Measurements from ENCODE around the gene MRPL19. TPM values are rescaled to one million over a fixed set of nuclear protein-coding genes. Genes with fewer than 3 reads are reported as not detected.

MRPL19 gene
- total RNA-seq: 166 TPM

- TF ChIP-seq CTCF (IDR thresholded peaks at IDR 0.05): no peak
- Histone ChIP-seq H3K27ac (peak within 1 kb of the TSS; percentile 56 to 71), H3K4me3 (peak within 1 kb of the TSS; percentile 83 to 92), H3K36me3 (peaks cover 4 to 6% of the 10 kb centered on the region in 2 donors), H3K27me3 (no peaks in the 10 kb centered on the region), H3K4me1 (peaks cover 0 to 5% of the 10 kb centered on the region in 2 donors), H3K9me3 (no peaks in the 10 kb centered on the region)
- intact Hi-C loops (cut with DNase I): loop anchor here (5.0 kb wide), 1 partner anchor 65 kb away; the partner anchor contains the start of gene GCFC2
- DNase-seq (ENCODE audit: low spot score in 2 of 2): peak; percentile 46 to 92
Measured at GRCh38 chr2:75646583-75647425, at the start of gene MRPL19. Gene MRPL19, plus strand, starts transcription at chr2:75646783. Its CDS starts 25 bp downstream, at chr2:75646808.

- H3K4me3 ChIP-seq: no peak overlapping the region
Measured at GRCh38 chr2:75596784-75597183, 49.8 kb upstream of the MRPL19 start.

GRCh38 chr2:75597949-75598348, 48.6 kb upstream of the MRPL19 start:
- no peak for DNase-seq (ENCODE audit: low spot score in 2 of 2)
- intact Hi-C loops (cut with DNase I): no loop called here
- Histone ChIP-seq H3K27ac (no peak overlapping the region), H3K4me1 (no peaks in the 10 kb centered on the region), H3K27me3 (no peaks in the 10 kb centered on the region), H3K36me3 (no peaks in the 10 kb centered on the region), H3K4me3 (no peak overlapping the region), H3K9me3 (no peaks in the 10 kb centered on the region)
- no peak for TF ChIP-seq CTCF (IDR thresholded peaks at IDR 0.05)

More at GRCh38 chr2:75596784-75597183, 49.8 kb upstream of the MRPL19 start:
- no peak for DNase-seq (ENCODE audit: low spot score in 2 of 2)
- Histone ChIP-seq H3K9me3 (no peaks in the 10 kb centered on the region), H3K27me3 (no peaks in the 10 kb centered on the region), H3K27ac (no peak overlapping the region), H3K4me1 (no peaks in the 10 kb centered on the region), H3K36me3 (no peaks in the 10 kb centered on the region)
- TF ChIP-seq CTCF (IDR thresholded peaks at IDR 0.05): no peak
- intact Hi-C loops (cut with DNase I): no loop called here

- no peak overlapping the region for H3K4me3 ChIP-seq
- intact Hi-C loops (cut with DNase I): no loop called here
- no peaks in the 10 kb centered on the region for H3K27me3 ChIP-seq
- no peaks in the 10 kb centered on the region for H3K36me3 ChIP-seq
- H3K27ac ChIP-seq: no peak overlapping the region
- DNase-seq (ENCODE audit: low spot score in 2 of 2): no peak
- no peaks in the 10 kb centered on the region for H3K4me1 ChIP-seq
- TF ChIP-seq CTCF (IDR thresholded peaks at IDR 0.05): no peak
- H3K9me3 ChIP-seq: no peaks in the 10 kb centered on the region
Measured at GRCh38 chr2:75598589-75599155, 47.9 kb upstream of the MRPL19 start.

GRCh38 chr2:75600461-75601011, 46.0 kb upstream of the MRPL19 start:
- TF ChIP-seq CTCF (IDR thresholded peaks at IDR 0.05): no peak
- intact Hi-C loops (cut with DNase I): no loop called here

More at GRCh38 chr2:75600461-75601011, 46.0 kb upstream of the MRPL19 start:
- Histone ChIP-seq H3K27me3 (no peaks in the 10 kb centered on the region), H3K4me3 (no peak overlapping the region), H3K27ac (no peak overlapping the region), H3K36me3 (no peaks in the 10 kb centered on the region), H3K9me3 (no peaks in the 10 kb centered on the region), H3K4me1 (no peaks in the 10 kb centered on the region)
- DNase-seq (ENCODE audit: low spot score in 2 of 2): no peak
